NCI-H524 treated with DMSO at 0.1 percent for 48 hours (cell line): ENCODE measurements around the gene CDKN2C.
"Not testable (repeated sequence)": the region's sequence is repeated elsewhere in the genome, so short reads cannot be mapped to it uniquely, and the experiment has no call there.

Experiments used
- DNase-seq: peaks from one replicate; lab custom pipeline; 2025; lab: John Stamatoyannopoulos, UW

The CDKN2C gene

DNA sequence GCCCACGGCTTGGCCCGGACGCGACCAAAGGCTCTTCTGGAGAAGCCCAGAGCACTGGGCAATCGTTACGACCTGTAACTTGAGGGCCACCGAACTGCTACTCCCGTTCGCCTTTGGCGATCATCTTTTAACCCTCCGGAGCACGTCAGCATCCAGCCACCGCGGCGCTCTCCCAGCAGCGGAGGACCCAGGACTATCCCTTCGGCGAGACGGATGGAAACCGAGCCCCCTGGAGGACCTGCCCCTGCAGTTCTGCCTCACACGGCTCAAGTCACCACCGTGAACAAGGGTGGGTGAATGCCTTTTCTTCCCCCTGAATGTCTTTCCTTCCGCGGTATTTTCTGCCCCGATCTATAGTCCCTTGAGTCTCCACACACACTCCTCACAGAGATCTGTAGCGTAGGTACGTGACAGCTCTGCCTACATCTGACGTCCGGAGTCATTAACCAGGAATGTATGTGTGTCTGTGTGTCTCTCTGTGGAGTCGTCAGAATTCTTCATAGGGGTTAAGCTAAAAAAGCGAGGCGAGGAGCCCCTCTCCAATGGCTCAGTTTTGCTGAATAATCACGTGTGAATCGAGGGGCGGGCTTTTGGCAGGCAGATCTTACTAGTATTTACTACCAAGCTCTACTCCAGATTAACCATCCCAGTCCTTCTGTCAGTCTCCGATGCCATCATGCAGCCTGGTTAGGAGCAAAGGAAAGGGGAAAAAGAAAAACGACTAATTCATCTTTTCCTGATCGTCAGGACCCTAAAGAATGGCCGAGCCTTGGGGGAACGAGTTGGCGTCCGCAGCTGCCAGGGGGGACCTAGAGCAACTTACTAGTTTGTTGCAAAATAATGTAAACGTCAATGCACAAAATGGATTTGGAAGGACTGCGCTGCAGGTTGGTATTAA is at the start of gene CDKN2C:
Gene CDKN2C, plus strand, starts transcription at position 635 of the 898 bp plus-strand sequence. Its CDS starts 124 bp downstream, at position 759.
- DNase-seq, result peak; percentile 91

DNA sequence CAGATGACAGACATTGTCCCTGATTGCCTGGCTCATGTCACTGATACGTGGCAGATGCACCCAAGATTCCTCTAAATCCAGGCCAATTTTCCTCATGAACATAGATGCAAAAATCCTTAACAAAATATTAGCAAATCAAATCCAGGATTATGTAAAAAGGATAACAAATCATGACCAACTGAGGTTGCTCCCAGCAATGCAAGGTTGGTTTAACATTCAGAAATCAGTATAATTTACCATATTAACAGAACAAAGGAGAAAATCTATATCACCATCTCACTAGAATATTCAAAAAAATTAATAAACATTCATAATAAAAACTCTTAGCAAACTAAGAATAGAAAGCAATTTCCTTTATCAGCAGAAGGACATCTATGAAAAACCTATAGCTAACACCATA is 49.6 kb upstream of the CDKN2C start:
- no peak for DNase-seq

DNA sequence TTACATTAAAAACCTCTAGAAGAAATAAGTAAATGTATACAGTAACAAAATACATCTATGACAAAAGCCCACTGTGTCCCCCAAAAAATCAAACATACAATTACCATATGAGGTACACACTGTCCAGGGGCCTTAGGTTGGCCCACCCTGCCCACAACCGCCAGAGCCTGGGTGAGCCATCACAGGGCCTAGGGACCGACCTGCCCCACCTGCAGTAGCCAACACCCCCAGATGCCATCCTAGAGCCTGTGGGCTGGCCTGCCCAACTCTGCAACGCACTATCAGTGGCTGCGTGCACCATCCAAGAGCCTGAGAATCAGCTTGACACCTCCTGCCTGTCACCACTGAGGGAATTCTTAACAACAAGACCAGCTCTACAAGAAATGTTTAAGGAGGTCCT is 49.0 kb upstream of the CDKN2C start:
- DNase-seq, result no peak

DNA sequence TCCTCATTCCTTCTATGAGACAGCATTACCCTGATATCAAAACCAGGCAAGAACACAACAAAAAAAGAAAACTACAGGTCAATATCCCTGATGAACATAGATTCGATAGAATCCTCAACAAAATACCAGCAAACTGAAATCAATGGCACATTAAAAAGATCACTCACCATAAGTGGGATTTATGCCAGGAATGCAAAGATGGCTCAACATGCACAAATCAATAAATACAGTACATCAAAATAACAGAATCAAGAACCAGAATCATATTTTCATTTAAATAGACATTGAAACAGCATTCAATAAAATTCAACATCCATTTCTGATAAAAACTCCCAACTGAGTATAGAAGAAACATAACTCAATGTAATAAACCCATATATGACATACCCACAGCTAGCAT is 46.5 kb upstream of the CDKN2C start:
- no peak for DNase-seq

DNA sequence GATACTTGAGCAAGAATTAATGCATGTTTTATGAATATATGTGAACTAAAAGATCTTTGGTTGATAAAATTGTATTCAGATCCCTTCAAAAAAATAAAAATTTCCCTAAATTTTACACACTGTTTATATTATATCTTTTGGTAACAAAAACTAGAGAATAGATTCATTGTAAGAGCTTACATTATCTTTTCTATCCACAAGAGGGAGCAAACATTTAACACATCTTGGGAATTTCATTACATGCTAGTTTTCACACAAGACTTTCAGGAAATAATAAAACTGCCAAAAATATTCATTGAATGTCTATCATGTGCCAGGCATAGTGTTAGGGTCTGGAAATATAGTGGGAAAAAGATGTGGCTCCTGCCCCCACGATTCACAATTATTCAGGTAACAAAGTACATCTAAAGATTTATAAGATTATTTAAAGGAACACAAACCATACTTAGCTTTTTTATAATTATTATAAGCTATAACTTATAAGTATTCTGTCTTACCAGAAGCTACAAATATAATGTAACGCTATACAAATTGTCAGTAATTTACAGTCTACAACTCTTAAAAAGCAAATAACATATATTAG is 40.6 kb upstream of the CDKN2C start:
- DNase-seq, result peak; percentile 8

DNA sequence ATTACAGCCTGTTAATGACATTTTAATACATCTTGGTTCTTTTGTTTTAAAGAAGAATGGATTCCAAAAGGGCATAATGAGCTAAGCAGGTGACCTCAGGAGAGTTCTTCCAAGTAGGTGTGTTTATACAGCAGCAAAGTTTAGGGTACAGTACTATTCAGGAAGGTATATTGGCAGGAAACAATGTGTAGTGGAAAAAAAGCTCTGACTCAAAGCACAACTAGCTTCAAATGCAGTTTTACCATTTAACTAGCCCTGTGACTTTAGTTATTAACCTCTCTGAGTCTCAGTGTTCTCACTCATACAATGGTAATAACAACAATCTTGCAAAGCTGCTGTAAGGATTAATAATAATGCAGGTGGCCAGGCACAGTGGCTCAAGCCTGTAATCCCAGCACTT is 39.9 kb upstream of the CDKN2C start:
- no peak for DNase-seq

DNA sequence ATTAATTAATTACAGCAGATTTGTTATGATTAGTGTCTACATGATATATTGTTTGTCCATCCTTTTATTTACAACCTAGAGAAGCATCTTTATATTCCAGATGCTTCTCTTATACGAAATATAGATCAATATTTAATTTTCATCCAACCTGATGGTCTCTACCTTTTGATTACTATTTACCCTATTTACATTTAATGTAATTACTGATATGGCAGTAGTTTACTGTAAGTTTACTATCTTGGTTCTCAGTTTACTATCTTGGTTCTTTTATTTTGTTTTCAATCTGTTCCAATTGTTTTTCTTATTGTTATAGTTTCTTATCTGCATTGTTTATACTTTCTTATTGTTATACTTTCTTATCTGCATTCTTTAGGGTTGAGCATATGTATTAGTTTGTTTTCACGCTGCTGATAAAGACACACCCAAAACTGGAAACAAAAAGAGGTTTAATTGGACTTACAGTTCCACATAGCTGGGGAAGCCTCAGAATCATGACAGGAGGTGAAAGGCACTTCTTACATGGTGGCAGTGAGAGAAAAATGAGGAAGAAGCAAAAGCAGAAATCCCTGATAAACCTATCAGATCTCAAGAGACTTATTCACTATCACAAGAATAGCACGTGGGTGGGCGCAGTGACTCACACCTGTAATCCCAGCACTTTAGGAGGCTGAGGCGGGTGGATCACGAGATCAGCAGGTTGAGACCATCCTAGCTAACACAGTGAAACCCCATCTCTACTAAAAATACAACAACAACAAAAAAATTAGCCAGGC is 38.9 kb upstream of the CDKN2C start:
- no peak for DNase-seq

DNA sequence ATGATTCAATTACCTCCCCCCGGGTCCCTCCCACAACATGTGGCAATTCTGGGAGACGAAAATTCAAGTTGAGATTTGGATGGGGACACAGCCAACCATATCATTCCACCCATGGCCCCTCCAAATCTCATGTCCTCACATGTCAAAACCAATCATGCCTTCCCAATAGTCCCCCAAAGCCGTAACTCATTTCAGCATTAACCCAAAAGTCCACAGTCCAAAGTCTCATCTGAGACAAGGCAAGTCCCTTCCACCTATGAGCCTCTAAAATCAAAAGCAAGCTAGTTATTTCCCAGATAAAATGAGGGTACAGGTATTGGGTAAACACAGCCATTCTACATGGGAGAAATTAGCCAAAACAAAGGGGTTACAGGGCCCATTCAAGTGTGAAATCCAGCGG is 38.0 kb upstream of the CDKN2C start:
- DNase-seq, result not testable (repeated sequence)

DNA sequence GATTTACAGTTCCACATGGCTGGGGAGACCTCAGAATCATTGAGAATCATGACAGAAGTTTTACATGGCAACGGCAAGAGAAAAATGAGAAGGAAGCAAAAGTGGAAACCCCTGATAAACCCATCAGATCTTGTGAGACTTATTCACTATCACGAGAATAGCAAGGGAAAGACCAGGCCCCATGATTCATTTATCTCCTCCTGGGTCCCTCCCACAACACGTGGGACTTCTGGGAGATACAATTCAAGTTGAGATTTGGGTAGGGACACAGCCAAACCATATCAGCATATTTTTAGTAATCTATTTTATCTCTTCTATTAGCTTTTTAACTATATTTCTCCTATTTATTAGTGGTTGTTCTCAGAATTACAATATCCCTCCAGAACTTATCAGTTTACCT is 36.3 kb upstream of the CDKN2C start:
- not testable (repeated sequence) for DNase-seq

DNA sequence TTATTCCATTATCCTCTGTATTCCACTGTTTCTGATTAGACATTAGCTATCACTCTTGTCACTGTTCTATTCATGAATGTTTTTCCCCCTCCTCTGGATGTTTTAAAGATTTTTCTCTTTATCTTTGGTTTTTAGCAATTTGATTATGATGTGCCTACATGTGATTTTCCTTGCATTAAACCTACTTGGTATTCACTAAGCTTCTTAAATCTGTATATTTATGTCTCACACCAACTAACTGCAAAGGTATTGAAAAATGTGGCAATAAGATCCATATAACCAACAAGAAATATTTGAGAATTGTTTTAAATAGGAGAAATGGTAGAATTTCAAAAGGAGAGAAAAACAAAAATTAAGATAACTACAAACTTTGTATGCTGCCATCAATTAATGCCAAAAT is 35.2 kb upstream of the CDKN2C start:
- no peak for DNase-seq

DNA sequence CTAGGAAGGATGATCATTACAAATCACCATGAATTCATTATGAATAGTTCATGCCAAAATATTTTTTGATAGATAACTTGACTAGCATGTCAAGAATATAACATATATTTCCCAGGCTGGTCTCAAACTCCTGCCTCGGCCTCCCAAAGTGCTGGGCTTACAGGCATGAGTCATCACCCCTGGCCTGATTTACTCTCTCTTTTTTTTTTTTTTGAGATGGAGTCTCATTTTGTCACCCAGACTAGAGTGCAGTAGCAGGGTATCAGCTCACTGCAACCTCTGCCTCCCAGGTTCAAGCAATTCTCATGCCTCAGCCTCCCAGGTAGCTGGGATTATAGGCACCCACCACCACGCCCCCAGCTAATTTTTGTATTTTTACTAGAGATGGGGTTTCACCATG is 34.8 kb upstream of the CDKN2C start:
- DNase-seq, result not testable (repeated sequence)

DNA sequence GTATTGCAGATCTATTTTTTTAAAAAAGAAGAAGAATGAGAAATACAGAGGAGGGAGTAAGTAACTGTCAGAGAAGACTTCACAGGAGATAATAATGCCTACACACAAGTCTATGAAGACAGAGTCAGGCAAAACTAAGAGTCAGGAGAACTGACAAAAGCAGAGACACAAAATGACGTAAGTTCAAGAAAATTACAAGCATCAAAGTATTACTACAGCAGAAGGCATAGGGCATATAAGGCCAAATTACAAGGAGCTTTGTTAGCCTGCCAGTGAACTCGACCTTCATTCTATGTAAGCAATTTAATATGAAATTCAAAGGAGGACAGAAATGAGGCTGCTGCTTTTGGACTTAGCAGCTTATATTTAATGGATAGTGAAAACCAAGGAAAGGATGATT is 33.7 kb upstream of the CDKN2C start:
- no peak for DNase-seq

DNA sequence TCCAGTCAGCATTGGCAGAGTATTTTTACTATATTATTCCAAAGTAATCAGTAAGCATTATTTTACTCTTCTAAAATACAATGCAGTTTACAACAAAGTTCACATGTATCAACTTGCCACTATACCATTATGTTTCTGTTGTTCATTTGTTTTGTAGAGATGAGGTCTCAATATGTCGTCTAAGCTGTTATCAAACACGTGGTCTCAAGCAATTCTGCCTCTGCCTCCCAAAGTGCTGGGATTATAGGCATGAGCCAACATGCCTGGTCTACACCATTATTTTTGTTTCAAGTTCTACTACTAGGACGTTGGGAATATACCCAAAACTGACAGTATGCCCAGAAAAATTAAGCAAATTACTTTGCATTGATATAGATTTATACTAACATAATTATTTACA is 29.8 kb upstream of the CDKN2C start:
- DNase-seq, result no peak

DNA sequence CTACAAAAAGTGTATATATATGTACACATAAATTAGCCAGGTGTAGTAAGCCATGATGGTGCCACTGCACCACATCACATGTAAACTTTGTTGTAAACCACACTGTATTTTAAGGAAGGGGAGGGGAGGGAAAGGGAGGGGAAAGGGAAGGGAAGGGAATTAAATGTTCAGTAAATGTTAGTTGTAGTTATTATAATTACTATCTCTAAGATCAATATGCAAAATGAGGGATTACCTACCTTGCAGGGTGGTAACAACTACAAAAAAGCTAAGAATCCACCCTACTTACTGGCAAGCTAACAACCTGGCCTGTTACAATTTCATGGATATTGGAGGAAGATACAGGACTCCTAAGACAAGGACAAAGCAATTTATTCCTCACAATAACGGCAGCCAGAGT is 27.7 kb upstream of the CDKN2C start:
- DNase-seq, result no peak

DNA sequence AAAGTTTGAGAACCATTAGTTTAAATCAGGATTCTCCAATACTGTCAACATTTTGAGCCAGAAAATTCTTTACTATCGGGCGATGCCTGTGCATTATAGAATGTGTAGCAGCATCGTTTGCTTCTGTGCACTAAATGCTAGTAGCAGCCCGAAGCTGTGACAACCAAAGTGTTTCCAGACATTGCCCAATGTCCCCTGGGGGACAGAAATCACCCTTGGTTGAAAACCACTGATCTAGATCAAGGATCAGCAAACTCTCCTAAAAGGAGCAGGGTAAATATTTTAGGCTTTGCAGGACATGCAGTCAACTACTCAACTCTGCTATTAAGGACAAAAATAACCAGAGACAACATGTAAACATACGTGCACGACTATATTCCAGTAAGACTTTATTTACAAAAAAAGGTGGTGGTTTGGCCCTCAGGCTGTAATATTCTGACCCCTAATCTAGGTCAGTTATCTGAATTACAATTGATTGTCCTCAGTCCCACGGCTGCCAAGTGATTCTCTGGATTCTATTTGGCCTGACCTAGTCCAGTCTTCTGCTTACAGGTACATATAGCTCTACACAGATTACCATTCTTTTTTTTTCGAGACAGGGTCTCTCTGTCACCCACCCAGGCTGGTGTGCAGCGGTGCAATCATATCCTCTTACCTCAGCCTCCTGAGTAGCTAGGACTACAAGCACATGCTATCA is 20.6 kb upstream of the CDKN2C start:
- DNase-seq, result no peak

DNA sequence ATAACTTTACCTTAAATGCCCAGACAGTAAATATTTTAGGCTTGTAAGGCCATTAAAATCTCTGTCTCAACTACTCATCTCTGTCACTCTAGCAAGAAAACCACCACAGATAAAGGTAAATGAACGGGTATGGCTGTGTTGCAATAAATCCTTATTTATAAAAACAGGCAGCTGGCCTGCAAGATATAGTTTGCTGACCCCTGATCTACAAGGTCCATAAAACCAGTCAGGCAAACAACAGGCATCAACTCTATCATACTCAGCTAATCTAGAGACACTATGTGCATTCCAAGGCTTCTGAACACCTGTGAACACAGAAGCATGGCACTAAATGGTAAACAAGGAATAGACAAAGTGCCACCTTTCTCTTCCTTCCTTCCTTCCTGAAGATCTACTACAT is 19.6 kb upstream of the CDKN2C start:
- DNase-seq, result no peak

DNA sequence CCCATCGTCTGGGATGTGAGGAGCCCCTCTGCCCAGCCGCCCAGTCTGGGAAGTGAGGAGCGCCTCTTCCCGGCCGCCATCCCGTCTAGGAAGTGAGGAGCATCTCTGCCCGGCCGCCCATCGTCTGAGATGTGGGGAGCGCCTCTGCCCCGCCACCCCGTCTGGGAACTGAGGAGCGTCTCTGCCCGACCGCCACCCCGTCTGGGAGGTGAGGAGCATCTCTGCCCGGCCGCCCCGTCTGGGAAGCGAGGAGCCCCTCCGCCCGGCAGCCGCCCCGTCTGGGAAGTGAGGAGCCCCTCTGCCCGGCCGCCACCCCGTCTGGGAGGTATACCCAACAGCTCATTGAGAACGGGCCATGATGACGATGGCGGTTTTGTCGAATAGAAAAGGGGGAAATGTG is 17.5 kb upstream of the CDKN2C start:
- DNase-seq, result not testable (repeated sequence)

DNA sequence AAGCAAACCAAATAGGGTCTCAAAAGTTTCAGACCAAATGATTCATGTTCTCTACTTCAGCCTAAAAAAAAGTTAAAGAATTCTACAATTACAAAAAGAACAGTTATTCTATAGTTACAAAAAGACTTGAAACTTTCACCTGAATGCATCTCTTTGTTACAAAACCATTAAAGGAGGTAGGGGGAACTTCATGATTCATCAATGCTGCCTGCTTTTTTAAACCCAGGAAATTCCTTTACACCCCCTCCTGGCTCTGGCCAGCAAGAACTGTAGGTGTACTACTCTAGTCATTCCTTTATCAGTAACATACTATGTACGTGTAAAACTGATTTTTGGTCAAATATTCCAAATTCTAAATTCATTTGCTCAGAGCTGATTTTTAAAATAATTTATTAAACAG is 14.9 kb upstream of the CDKN2C start:
- DNase-seq, result no peak

DNA sequence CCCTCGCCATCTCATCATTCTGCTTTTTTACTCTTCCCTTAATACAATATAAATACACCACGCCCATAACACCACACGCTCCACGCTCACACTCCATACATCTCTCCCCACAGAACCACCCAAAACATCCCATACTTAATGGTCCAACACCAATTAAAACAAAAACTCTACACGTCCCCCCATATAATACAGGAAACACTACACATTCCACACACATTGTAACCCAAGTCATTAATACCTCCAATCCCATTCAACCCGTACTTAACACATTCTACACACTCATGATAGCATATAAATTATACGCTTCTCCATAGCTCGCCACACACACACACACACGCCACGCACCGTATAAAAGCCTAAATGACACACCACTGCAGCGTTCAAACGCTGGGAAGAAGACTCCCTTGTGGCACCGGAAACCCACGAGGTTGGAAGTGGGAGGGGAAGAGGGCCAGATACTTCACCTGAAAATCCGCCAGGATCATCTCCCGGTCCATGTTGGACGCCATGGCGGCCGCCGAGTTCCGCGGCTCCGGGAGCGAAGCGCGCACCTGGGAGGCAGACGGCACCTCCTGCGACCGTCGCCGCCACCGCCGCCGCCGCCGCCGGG is 10.6 kb upstream of the CDKN2C start:
- no peak for DNase-seq

DNA sequence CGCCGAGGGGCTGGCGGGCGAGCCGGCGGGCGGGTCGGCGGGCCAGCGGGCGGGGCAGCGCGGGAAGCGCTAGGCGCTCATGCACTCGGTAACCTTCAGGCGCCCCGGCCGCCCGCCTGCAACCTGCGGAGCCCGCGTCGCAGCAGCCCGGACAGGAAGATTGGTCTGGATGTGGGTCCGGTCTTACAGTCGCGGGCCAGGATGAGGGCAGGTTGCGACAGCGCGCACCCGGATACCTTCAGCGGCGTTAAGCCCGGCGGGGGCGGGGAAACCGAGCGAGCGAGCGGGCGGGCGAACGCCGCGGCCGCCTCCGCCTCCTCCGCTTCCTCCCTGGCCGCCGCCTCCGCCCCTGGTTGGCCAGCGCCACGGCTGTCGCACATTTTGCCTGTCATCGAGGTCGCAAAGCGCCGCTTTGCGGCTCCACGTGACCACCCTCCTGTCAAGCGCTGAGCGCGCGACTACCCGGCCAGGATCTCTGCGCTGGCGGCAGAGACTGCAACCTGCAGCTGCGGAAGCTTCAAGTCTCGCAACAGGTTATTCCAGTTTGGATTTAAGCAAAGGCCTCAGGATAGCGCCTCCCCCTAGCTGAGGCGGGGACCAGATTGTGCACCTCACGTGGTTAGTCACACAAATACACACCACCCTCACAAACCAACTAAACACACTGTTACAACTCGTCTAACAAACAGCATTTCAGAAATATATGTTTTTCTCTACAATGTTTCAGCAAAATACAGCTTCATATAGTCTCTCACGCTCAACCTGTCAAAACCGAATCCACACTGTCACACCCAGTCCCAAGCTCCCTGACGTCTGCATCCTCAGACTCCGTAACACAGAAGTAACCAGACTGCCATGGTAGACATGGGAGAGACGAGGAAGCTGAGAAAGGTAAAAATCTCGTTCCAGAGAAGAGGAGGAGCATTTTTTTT is 9.9 kb upstream of the CDKN2C start, which contains the start of gene FAF1:
Gene FAF1, minus strand, starts transcription at position 355 of the 932 bp plus-strand sequence. CDS start 456 bp downstream, outside the sequence.
- peak; percentile 90 for DNase-seq

DNA sequence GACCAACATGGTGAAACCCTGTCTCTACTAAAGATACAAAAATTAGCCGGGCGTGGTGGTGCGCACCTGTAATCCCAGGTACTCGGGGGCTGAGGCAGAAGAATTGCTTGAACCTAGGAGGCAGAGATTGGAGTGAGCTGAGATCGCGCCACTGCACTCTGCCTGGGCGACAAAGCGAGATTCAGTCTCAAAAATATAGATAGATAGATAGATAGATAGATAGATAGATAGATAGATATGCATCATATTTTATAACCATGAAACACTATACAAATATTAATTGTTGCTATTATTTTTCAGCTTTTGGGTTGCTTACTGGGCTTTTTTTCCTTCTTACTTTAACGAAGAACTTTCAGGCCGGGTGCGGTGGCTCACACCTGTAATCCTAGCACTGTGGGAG is 5.2 kb upstream of the CDKN2C start:
- DNase-seq, result no peak
